ENCODE data around the gene ANKRD44.

Gene ANKRD44

GRCh38 chr2:197356136-197356535, 45.6 kb upstream of the ANKRD44 start:
- no peaks in the 10 kb centered on the region for H3K36me3 ChIP-seq (ENCODE audit: control insufficient read depth in 1 of 2, insufficient read depth in 2 of 2, low read length in 2 of 2)
- no peak overlapping the region for H3K9ac ChIP-seq (ENCODE audit: low read length)
- no peak overlapping the region for H3K4ac ChIP-seq (ENCODE audit: low read depth, low read length)
- H2AK5ac ChIP-seq (ENCODE audit: low read length) = no peak overlapping the region
- no peaks in the 10 kb centered on the region for H3K9me3 ChIP-seq (ENCODE audit: insufficient read depth, low read depth, low read length)
- no CpG with 5 or more reads among the region's 5 CpGs for WGBS (ENCODE audit: extremely low coverage, insufficient coverage, insufficient read length)
- no peaks in the 10 kb centered on the region for H3K27me3 ChIP-seq (ENCODE audit: insufficient read depth, low read length)
- H4K12ac ChIP-seq (ENCODE audit: low read depth, low read length) = no peak overlapping the region
- no peak overlapping the region for H2BK12ac ChIP-seq (ENCODE audit: low read length)
- H3K4me1 ChIP-seq (ENCODE audit: control insufficient read depth in 1 of 2, insufficient read depth in 2 of 2, low read length in 2 of 2) = peaks cover 3% of the 10 kb centered on the region in 2 experiments
- no peaks in the 10 kb centered on the region for H3K79me2 ChIP-seq (ENCODE audit: control insufficient read depth, insufficient read depth, low read length, poor library complexity)
- no peak overlapping the region for H2BK120ac ChIP-seq (ENCODE audit: insufficient read depth, low read length, poor library complexity)
- H3K14ac ChIP-seq (ENCODE audit: low read length) = no peak overlapping the region
- DNase-seq = no peak
- no peak overlapping the region for H3K4me3 ChIP-seq (ENCODE audit: low read depth, low read length)
- H3K18ac ChIP-seq (ENCODE audit: low read length) = no peak overlapping the region
- no peak overlapping the region for H3K27ac ChIP-seq (ENCODE audit: low read depth, low read length)
- H2AFZ ChIP-seq (ENCODE audit: insufficient read depth, low read length, poor library complexity) = no peak overlapping the region
- H3K79me1 ChIP-seq (ENCODE audit: low read length) = no peaks in the 10 kb centered on the region
- no peak overlapping the region for H3K4me2 ChIP-seq (ENCODE audit: low read length)
- H2BK5ac ChIP-seq (ENCODE audit: low read depth, low read length, poor library complexity) = no peak overlapping the region
- H3K23ac ChIP-seq (ENCODE audit: low read length) = no peak overlapping the region
- H4K91ac ChIP-seq (ENCODE audit: low read depth, low read length) = no peak overlapping the region
- no peak overlapping the region for H4K8ac ChIP-seq (ENCODE audit: low read depth, low read length)

GRCh38 chr2:197354169-197354558, 43.6 kb upstream of the ANKRD44 start:
- Histone ChIP-seq H3K27ac (ENCODE audit: low read depth, low read length) (no peak overlapping the region), H3K4me1 (ENCODE audit: control insufficient read depth in 1 of 2, insufficient read depth in 2 of 2, low read length in 2 of 2) (peaks cover 0 to 3% of the 10 kb centered on the region in 2 experiments), H3K79me2 (ENCODE audit: control insufficient read depth, insufficient read depth, low read length, poor library complexity) (no peaks in the 10 kb centered on the region), H3K9me3 (ENCODE audit: insufficient read depth, low read depth, low read length) (no peaks in the 10 kb centered on the region), H3K79me1 (ENCODE audit: low read length) (no peaks in the 10 kb centered on the region), H3K4me2 (ENCODE audit: low read length) (no peak overlapping the region), H3K14ac (ENCODE audit: low read length) (no peak overlapping the region), H2BK5ac (ENCODE audit: low read depth, low read length, poor library complexity) (no peak overlapping the region), H2BK120ac (ENCODE audit: insufficient read depth, low read length, poor library complexity) (no peak overlapping the region), H2BK12ac (ENCODE audit: low read length) (no peak overlapping the region), H3K23ac (ENCODE audit: low read length) (no peak overlapping the region), H3K4ac (ENCODE audit: low read depth, low read length) (no peak overlapping the region), H3K9ac (ENCODE audit: low read length) (no peak overlapping the region), H3K36me3 (ENCODE audit: control insufficient read depth in 1 of 2, insufficient read depth in 2 of 2, low read length in 2 of 2) (no peaks in the 10 kb centered on the region), H2AK5ac (ENCODE audit: low read length) (no peak overlapping the region), H3K27me3 (ENCODE audit: insufficient read depth, low read length) (no peaks in the 10 kb centered on the region), H3K18ac (ENCODE audit: low read length) (no peak overlapping the region), H4K8ac (ENCODE audit: low read depth, low read length) (no peak overlapping the region), H2AFZ (ENCODE audit: insufficient read depth, low read length, poor library complexity) (no peak overlapping the region), H4K91ac (ENCODE audit: low read depth, low read length) (no peak overlapping the region), H3K4me3 (ENCODE audit: low read depth, low read length) (no peak overlapping the region), H4K12ac (ENCODE audit: low read depth, low read length) (no peak overlapping the region)
- no peak for DNase-seq
- WGBS (ENCODE audit: extremely low coverage, insufficient coverage, insufficient read length) = no CpG with 5 or more reads among the region's 4 CpGs

GRCh38 chr2:197353393-197354168, 43.0 kb upstream of the ANKRD44 start:
- no peak overlapping the region for H2AFZ ChIP-seq (ENCODE audit: insufficient read depth, low read length, poor library complexity)
- WGBS (ENCODE audit: extremely low coverage, insufficient coverage, insufficient read length) = no CpG with 5 or more reads among the region's 3 CpGs

GRCh38 chr2:197349699-197350098, 39.1 kb upstream of the ANKRD44 start:
- H3K4me1 ChIP-seq (ENCODE audit: control insufficient read depth in 1 of 2, insufficient read depth in 2 of 2, low read length in 2 of 2) = no peaks in the 10 kb centered on the region
- no peak overlapping the region for H3K4me3 ChIP-seq (ENCODE audit: low read depth, low read length)
- no CpG with 5 or more reads among the region's 2 CpGs for WGBS (ENCODE audit: extremely low coverage, insufficient coverage, insufficient read length)
- no peaks in the 10 kb centered on the region for H3K79me2 ChIP-seq (ENCODE audit: control insufficient read depth, insufficient read depth, low read length, poor library complexity)
- no peak for DNase-seq
- no peak overlapping the region for H4K8ac ChIP-seq (ENCODE audit: low read depth, low read length)
- H4K12ac ChIP-seq (ENCODE audit: low read depth, low read length) = no peak overlapping the region
- H3K79me1 ChIP-seq (ENCODE audit: low read length) = no peaks in the 10 kb centered on the region
- H4K91ac ChIP-seq (ENCODE audit: low read depth, low read length) = no peak overlapping the region
- H3K23ac ChIP-seq (ENCODE audit: low read length) = no peak overlapping the region
- no peak overlapping the region for H3K14ac ChIP-seq (ENCODE audit: low read length)
- no peak overlapping the region for H2AFZ ChIP-seq (ENCODE audit: insufficient read depth, low read length, poor library complexity)
- no peaks in the 10 kb centered on the region for H3K27me3 ChIP-seq (ENCODE audit: insufficient read depth, low read length)
- no peak overlapping the region for H3K9ac ChIP-seq (ENCODE audit: low read length)
- no peak overlapping the region for H3K4me2 ChIP-seq (ENCODE audit: low read length)
- no peak overlapping the region for H2BK5ac ChIP-seq (ENCODE audit: low read depth, low read length, poor library complexity)
- no peaks in the 10 kb centered on the region for H3K36me3 ChIP-seq (ENCODE audit: control insufficient read depth in 1 of 2, insufficient read depth in 2 of 2, low read length in 2 of 2)
- no peak overlapping the region for H3K18ac ChIP-seq (ENCODE audit: low read length)
- H2BK120ac ChIP-seq (ENCODE audit: insufficient read depth, low read length, poor library complexity) = no peak overlapping the region
- H3K9me3 ChIP-seq (ENCODE audit: insufficient read depth, low read depth, low read length) = no peaks in the 10 kb centered on the region
- no peak overlapping the region for H2AK5ac ChIP-seq (ENCODE audit: low read length)
- no peak overlapping the region for H3K4ac ChIP-seq (ENCODE audit: low read depth, low read length)
- H2BK12ac ChIP-seq (ENCODE audit: low read length) = no peak overlapping the region
- no peak overlapping the region for H3K27ac ChIP-seq (ENCODE audit: low read depth, low read length)

More at GRCh38 chr2:197353393-197354168, 43.0 kb upstream of the ANKRD44 start:
- no peak overlapping the region for H3K9ac ChIP-seq (ENCODE audit: low read length)
- H4K12ac ChIP-seq (ENCODE audit: low read depth, low read length) = no peak overlapping the region
- no peak for DNase-seq
- no peaks in the 10 kb centered on the region for H3K9me3 ChIP-seq (ENCODE audit: insufficient read depth, low read depth, low read length)
- no peak overlapping the region for H2AK5ac ChIP-seq (ENCODE audit: low read length)
- no peaks in the 10 kb centered on the region for H3K36me3 ChIP-seq (ENCODE audit: control insufficient read depth in 1 of 2, insufficient read depth in 2 of 2, low read length in 2 of 2)
- no peak overlapping the region for H3K23ac ChIP-seq (ENCODE audit: low read length)
- no peak overlapping the region for H3K4me2 ChIP-seq (ENCODE audit: low read length)
- H3K79me2 ChIP-seq (ENCODE audit: control insufficient read depth, insufficient read depth, low read length, poor library complexity) = no peaks in the 10 kb centered on the region
- no peak overlapping the region for H4K8ac ChIP-seq (ENCODE audit: low read depth, low read length)
- peaks cover 0 to 3% of the 10 kb centered on the region in 2 experiments for H3K4me1 ChIP-seq (ENCODE audit: control insufficient read depth in 1 of 2, insufficient read depth in 2 of 2, low read length in 2 of 2)
- H3K18ac ChIP-seq (ENCODE audit: low read length) = no peak overlapping the region
- no peak overlapping the region for H2BK120ac ChIP-seq (ENCODE audit: insufficient read depth, low read length, poor library complexity)
- no peak overlapping the region for H2BK12ac ChIP-seq (ENCODE audit: low read length)
- no peak overlapping the region for H3K4me3 ChIP-seq (ENCODE audit: low read depth, low read length)
- no peak overlapping the region for H2BK5ac ChIP-seq (ENCODE audit: low read depth, low read length, poor library complexity)
- H3K14ac ChIP-seq (ENCODE audit: low read length) = no peak overlapping the region
- no peak overlapping the region for H3K27ac ChIP-seq (ENCODE audit: low read depth, low read length)
- H3K79me1 ChIP-seq (ENCODE audit: low read length) = no peaks in the 10 kb centered on the region
- H3K4ac ChIP-seq (ENCODE audit: low read depth, low read length) = no peak overlapping the region
- no peak overlapping the region for H4K91ac ChIP-seq (ENCODE audit: low read depth, low read length)
- no peaks in the 10 kb centered on the region for H3K27me3 ChIP-seq (ENCODE audit: insufficient read depth, low read length)

Measured in trophoblast cell (in vitro differentiated cells and primary cell).